Tibial nerve (tissue), 4 donors: Measurements from ENCODE around the gene DENND1A.

Experiments used
- CTCF ChIP-seq, 5 experiments: fragments of 200-600 bp in 3 of 5; fragments of 450-650 bp in 2 of 5; sonication (generic) in 3 of 5; IDR thresholded peaks; one replicate each; pipeline ENCODE4 v1.5.1; 2016 to 2019; ENCODE audit warnings: antibody characterized with exemption in 5 of 5, mild to moderate bottlenecking in 3 of 5, moderate library complexity in 2 of 5
- EP300 ChIP-seq, 2 donors: sonication (generic); formaldehyde crosslinking; IDR thresholded peaks; one replicate each; pipeline ENCODE4 v1.6.1; 2017; ENCODE audit warnings: antibody characterized with exemption in 2 of 2, mild to moderate bottlenecking in 1 of 2
- POLR2A ChIP-seq, 2 donors: fragments of 450-650 bp; IDR thresholded peaks; one replicate each; pipeline ENCODE4 v1.6.1; 2017; ENCODE audit warnings: antibody characterized with exemption in 2 of 2, mild to moderate bottlenecking in 2 of 2, moderate library complexity in 2 of 2

- no peak for TF ChIP-seq CTCF (IDR thresholded peaks at IDR 0.05)
- no peak for TF ChIP-seq POLR2A (IDR thresholded peaks at IDR 0.05)
- no peak for TF ChIP-seq EP300 (IDR thresholded peaks at IDR 0.05)
Measured at GRCh38 chr9:123334639-123335038, 595.3 kb downstream of the DENND1A start.
